HG03139 (cell line): ENCODE data around the gene SLC35E4.

Source experiments
- ATAC-seq: cut with Tn5 transposase; IDR thresholded peaks from one replicate; pipeline ENCODE4 v1.9.1; 2021; ENCODE audit not compliant: unreplicated experiment

The SLC35E4 gene

DNA sequence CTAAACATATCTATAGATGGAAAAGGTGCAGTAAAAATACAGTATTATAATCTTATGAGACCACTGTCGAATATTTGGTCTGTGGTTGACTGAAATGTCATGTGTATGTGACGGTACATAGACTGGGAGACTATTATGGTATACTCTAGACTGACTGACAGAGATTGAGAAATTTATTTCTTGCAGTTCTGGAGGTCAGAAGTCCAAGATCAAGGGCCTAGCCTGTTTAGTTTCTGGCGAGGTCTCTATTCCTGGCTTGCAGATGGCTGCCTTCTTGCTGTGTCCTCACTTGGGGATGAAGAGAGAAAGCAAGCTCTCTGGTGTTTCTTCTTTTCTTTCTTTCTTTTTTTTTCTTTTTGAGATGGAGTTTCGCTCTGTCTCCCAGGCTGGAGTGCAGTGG, 51.8 kb downstream of the SLC35E4 start:
- no peak for ATAC-seq

DNA sequence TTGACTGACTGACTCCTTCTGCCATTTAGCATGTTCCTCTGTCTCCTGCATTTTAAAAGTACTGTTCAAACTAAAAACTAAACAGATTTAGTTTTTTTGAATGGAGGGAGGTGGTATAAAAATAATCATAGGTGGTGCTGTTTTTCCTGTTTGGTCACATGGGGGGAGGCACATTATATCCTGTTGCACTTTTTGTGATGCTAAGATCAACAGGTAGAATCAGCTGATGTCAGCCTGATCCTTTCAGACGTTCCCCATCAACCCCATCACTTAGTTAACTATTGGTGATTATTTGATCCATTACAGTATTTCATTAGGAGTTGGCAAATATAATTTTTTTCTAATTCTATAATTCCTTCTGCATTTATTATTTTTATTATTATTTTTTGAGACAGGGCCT, 54.0 kb downstream of the SLC35E4 start:
- no peak for ATAC-seq

DNA sequence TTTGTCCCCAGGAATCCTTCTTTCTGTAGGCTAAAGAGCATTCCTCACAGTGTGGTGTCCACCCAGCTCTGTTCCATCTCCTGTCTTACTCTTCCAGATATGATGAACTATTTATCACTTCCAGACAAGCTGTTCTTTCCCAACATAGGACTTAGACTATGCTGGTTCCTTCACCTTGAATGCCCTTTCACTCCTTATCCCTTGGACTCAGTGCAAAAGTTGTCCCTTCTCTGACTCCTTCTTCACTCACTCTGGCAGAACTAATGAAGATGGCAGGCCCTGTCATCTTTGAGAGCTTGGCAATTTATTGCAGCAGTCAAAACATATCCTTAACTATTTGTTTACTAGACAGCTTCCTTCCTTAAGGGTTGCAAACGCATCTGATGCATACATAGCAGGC, 55.6 kb downstream of the SLC35E4 start:
- no peak for ATAC-seq

DNA sequence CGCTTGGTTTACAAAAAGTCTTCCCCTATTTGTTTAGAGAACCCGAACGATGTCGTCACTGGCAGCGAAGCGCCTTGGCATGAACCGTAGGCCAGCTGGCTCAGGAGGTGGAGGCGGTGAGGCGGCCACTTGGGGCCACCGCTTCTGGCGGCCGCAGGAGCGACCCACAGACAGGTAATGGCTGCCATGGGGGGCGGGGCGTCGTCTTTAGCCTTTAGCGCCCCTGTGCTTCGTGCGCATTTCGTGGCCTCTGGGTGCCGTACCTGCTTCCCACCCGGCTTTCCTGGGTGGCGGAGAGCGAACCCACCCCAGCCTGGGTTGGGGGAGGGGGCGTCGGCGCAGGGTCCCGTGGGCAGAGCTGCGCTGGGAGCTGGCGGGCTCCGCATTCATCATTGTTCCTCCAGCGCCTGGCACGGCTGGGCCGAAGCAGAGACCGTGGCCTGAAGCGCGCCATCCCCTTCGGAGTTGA, 58.6 kb downstream of the SLC35E4 start:
- ATAC-seq = no peak

DNA sequence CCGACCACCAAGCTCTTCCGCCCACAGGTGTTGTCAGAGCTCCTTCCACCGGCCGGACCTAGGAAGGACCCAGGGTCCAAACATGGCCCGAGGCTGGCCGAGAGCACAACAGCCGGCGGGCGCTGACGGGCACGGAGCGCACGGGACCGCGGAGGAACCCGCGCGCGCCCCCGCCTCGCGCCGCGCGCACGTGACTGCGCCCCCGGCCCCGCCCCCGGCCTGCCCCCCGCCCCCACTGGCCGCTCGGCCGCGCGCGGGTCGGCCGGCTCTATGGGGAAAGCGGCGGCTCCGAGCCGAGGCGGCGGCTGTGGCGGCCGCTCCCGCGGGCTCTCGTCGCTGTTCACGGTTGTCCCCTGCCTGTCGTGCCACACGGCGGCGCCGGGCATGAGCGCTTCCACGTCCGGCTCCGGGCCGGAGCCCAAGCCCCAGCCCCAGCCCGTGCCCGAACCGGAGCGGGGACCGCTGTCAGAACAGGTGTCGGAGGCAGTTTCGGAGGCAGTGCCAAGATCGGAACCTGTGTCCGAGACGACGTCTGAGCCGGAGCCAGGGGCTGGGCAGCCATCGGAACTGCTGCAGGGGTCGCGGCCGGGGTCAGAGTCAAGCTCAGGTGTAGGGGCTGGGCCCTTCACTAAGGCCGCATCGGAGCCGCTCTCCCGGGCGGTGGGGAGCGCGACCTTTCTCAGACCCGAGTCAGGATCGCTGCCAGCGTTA, 59.2 kb downstream of the SLC35E4 start, which contains the start of gene OSBP2:
Gene OSBP2, plus strand, starts transcription at position 235 of the 711 bp plus-strand sequence. Its CDS starts 36 bp downstream, at position 271.
- ATAC-seq = no peak

DNA sequence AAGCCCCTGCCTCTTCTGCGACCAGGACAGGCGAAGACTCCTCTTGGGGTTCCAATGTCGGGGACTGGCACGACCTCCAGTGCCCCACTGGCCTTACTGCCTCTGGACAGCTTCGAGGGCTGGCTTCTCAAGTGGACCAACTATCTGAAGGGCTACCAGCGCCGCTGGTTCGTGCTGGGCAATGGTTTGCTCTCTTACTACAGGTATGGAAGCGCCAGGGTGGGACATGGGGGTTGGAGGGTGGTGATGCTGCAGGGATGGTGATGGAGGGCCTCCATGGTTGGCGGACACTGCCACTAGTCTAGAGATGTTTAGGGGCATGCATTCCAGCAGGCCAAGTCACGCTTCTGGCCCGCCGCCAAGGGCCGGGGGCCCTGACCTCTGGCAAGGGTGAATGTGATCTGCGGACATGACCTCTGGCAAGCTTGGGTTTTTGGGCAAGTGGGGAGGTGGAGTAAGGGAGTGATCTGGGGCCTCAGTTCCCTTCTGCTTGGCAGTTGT, 59.8 kb downstream of the SLC35E4 start:
- no peak for ATAC-seq

DNA sequence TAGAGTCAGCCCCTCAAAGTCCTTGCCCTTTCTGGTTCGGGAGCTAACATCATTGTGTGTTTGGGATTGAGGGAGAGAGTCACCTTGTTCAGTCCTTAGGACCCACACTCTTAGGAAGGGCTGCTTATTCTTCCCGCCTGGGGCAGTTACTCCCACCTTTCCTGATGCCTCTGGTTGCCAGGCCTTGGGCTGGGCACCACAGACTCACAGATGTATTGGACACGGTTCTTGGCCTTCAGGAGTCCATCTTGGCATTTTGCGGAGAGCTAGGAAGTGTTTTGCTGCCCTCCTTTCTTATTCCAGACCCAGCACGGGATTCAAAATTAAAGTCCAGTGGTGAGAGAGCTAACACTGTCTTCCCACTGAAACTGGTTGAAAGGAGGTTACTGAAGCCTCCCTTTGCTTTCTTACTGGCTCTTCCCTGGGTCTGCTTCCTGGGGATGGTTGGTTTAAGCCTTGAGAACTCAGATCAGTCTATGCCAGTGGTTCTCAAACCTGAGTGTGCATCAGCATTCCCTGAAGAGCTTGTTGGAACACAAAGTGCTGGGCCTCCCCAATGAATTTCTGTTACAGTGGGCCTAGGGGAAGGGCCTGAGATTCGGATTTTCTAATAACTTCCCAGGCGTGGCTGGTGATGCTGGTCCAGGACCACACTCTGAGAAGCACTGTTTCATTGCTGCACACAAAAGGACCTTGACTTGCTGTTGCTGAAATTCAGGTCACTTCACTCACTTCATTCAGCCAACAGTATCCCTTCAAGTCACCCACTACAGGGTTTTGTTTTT, 60.5 kb downstream of the SLC35E4 start:
- no peak for ATAC-seq
